Stimulated activated naive B cell treated with anti-CD40 and anti-IgM and Interleukin-4, amounts not matched to agents 10 μg/mL and 1 μg/mL and 100 μg/mL, for 72 hours (primary cell): Measurements from ENCODE around the gene TCF7L1.

Source experiments
- ATAC-seq, 2 donors: fragments of 150-1000 bp; cut with Tn5 transposase; replicated peaks; 2 replicates each; pipeline ENCODE4 v1.10.0; 2021; ENCODE audit warnings: moderate library complexity in 1 of 2
- DNase-seq: peaks from one replicate; pipeline ENCODE4 v3.0.0; 2021
- H3K27ac Mint-ChIP-seq: one replicate; pipeline ENCODE4 v1.8.0; 2022; ENCODE audit warnings: mild to moderate bottlenecking, mixed read lengths
- H3K27me3 Mint-ChIP-seq, 2 donors: one replicate each; pipeline ENCODE4 v1.8.0; 2022; ENCODE audit warnings: mixed read lengths in 2 of 2
- H3K36me3 Mint-ChIP-seq, 2 donors: one replicate each; pipeline ENCODE4 v1.8.0; 2022; ENCODE audit warnings: mixed read lengths in 2 of 2, mild to moderate bottlenecking in 1 of 2
- H3K4me1 Mint-ChIP-seq, 2 donors: one replicate each; pipeline ENCODE4 v1.8.0; 2022; ENCODE audit warnings: mixed read lengths in 2 of 2, mild to moderate bottlenecking in 1 of 2
- H3K4me3 Mint-ChIP-seq, 2 donors: one replicate each; pipeline ENCODE4 v1.8.0; 2022; ENCODE audit warnings: mild to moderate bottlenecking in 2 of 2, mixed read lengths in 2 of 2, moderate library complexity in 1 of 2
- H3K9me3 Mint-ChIP-seq, 2 donors: one replicate each; pipeline ENCODE4 v1.8.0; 2022; ENCODE audit warnings: mixed read lengths in 2 of 2, mild to moderate bottlenecking in 1 of 2

Gene TCF7L1

DNA sequence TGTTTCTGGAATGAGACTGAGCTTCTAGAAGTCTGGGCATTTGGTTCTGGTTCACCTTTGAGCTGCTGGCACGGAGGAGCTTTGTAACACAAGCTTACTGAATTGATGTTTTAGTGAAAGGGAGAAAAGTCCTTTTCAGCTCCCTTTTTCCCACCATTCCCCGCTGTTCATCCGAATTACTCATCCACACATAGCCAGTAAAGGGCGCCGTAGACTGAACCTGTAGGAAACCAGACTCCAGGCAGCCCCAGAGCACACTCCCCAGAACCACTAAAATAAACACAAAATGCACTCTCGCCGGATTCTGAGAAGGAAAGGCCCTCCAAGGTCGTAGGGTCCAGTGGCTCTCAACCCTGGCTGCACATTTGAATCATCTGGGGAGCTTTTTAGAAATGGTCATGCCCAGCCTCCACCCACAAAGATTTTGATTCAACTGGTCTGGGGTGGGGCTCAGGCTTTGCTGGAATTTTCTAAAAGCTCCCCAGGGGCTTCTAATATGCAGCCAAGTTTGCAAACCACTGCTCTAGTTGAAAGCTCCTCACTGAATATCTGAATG is 29.6 kb downstream of the TCF7L1 start:
- H3K4me3 Mint-ChIP-seq, result no peak overlapping the region

DNA sequence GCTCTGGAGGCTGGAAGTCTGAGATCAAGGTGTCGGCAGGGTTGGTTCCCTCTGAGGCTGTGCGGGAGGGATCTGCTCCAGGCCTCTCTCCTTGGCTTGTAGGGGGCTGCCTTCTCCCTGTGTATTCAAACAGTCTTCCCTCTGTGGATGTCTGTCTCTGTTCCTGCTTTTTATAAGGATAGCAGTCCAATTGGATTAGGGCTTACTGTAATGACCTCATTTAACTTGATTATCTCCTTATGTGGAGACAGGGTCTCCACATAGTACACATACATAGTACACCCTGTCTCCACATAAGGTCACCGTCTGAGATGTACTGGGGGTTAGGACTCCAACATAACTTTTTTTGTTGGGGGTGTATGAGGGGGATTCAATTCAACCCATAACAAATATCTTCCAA is 30.5 kb downstream of the TCF7L1 start:
- Mint-ChIP-seq H3K36me3 (no peaks in the 10 kb centered on the region), H3K27me3 (peaks cover 15 to 20% of the 10 kb centered on the region in 2 donors), H3K4me1 (no peaks in the 10 kb centered on the region), H3K9me3 (no peaks in the 10 kb centered on the region), H3K27ac (no peak overlapping the region), H3K4me3 (no peak overlapping the region)
- no peak for ATAC-seq
- DNase-seq, result no peak

More for the DNA sequence above, 29.6 kb downstream of the TCF7L1 start:
- no peak for DNase-seq
- no peak for ATAC-seq
- H3K27ac Mint-ChIP-seq, result no peak overlapping the region
- H3K27me3 Mint-ChIP-seq, result peaks cover 15 to 18% of the 10 kb centered on the region in 2 donors
- no peaks in the 10 kb centered on the region for H3K36me3 Mint-ChIP-seq
- H3K9me3 Mint-ChIP-seq, result no peaks in the 10 kb centered on the region
- no peaks in the 10 kb centered on the region for H3K4me1 Mint-ChIP-seq

DNA sequence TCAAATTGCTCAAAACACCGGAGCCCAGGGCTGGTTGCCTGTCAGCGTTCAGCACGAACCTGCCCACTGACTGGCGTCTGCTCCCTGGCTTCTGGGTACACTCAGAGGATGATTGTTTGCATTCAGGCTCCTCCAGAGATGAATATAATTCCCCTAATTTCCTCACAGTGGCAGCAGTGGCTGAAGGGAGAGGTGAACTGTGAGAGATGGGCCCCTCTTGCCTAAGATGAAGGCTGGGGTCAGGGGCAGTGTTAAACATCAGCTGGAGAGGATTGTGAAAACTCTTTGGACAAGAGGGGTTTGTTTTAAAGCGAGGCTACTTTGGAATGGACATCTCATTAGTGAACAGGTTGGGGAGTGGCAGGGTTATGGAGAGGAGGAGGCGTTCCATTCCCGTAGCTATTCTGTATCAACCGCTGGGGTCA is 31.0 kb downstream of the TCF7L1 start:
- Mint-ChIP-seq H3K36me3 (no peaks in the 10 kb centered on the region), H3K4me1 (no peaks in the 10 kb centered on the region)

DNA sequence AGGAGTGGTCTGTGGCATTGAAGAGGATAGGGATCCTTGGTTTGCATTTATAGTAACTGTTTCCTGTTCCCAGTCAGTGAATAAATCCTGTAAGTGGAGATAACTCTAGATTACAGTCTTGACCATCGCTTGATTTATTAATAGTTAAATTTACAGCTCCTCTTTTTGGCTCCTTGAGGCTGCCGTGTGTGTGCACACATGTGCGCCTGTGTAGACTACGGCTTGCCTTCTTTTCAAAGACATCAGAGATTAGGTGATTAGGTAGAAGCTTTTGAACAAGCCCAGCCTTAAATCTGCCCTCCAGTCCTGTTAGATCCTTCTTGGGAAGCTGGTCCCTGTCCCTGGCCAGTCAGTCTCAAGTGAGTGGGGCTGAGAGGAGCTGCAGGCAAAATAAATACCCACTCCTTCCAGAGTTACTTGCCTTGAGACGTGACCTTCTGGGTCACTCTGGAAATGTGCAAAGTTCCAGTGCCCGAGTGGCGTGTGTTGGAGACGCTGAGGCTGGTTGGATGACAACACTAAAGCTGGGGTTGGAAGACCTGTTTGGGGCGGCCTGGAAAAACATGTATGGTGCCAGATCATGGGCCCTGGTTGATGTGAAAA is 32.0 kb downstream of the TCF7L1 start:
- Mint-ChIP-seq H3K4me3 (no peak overlapping the region), H3K27ac (no peak overlapping the region), H3K4me1 (no peaks in the 10 kb centered on the region), H3K27me3 (peaks cover 19 to 20% of the 10 kb centered on the region in 2 donors), H3K9me3 (no peaks in the 10 kb centered on the region), H3K36me3 (no peaks in the 10 kb centered on the region)
- no peak for ATAC-seq
- no peak for DNase-seq

More for the DNA sequence above, 31.0 kb downstream of the TCF7L1 start:
- Mint-ChIP-seq H3K4me3 (no peak overlapping the region), H3K27ac (no peak overlapping the region), H3K27me3 (peaks cover 18 to 20% of the 10 kb centered on the region in 2 donors), H3K9me3 (no peaks in the 10 kb centered on the region)
- DNase-seq, result no peak
- ATAC-seq, result no peak

DNA sequence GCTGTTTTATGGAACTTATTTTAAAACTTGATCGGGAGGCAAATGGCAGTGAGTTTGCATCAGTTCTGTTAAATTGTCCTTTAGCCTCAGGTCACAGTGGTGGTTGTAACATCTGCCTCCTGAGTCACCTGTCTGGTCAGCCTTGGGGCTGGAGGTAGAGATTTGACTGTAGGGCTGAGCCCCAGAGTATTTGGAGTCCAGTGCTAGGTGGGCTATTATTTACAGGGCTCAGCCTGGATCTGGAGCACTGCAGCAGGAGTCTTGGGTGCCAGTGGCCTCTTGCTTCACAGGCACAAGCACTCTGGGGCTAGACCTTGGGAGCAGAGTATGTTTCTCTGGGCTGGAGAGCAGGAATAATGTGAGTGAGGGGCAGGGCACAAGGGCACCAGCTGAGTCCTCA is 32.8 kb downstream of the TCF7L1 start:
- Mint-ChIP-seq H3K4me1 (no peaks in the 10 kb centered on the region), H3K27ac (no peak overlapping the region), H3K4me3 (no peak overlapping the region), H3K9me3 (peaks cover 6 to 8% of the 10 kb centered on the region in 2 donors), H3K27me3 (peaks cover 19 to 20% of the 10 kb centered on the region in 2 donors), H3K36me3 (no peaks in the 10 kb centered on the region)
- no peak for ATAC-seq
- DNase-seq, result no peak

DNA sequence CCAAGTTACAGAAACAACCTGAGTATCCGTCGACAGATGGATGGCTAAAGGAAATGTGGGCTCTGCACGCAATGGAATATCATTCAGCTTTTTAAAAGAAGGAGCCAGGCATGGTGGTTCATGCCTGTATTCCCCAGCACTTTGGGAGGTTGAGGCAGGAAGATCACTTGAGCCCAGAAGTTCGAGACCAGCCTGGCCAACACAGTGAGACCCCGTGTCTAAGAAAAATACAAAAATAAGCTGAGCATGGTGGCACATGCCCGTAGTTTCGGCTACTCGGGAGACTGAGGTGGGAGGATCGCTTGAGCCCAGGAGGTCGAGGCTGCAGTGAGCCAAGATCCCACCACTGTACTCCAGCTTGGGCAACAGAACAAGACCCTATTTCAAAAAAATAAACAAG is 34.3 kb downstream of the TCF7L1 start:
- Mint-ChIP-seq H3K27me3 (peaks cover 10 to 14% of the 10 kb centered on the region in 2 donors), H3K4me1 (no peaks in the 10 kb centered on the region), H3K36me3 (no peaks in the 10 kb centered on the region), H3K27ac (no peak overlapping the region), H3K4me3 (no peak overlapping the region), H3K9me3 (peaks cover 9 to 11% of the 10 kb centered on the region in 2 donors)
- ATAC-seq (no peak), DNase-seq (no peak)

DNA sequence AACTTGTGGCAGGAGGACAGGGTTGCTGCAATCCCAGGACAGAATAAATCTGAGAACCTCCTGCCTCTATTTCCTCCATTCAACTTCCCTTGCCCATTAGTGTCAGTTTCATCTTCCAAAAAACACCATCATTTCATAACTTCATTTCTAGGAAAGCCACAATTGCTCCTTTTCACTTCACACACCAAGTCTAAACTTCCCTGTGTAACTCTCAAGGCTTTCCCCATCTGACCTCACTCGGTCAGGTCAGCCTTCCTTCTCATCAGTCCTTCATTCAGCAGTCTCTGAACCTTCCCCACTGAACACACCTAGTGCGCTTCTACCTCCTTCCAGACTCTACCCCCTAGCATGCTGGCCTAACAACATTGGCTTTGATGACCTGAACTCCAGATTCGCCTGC is 35.8 kb downstream of the TCF7L1 start:
- ATAC-seq (no peak), DNase-seq (no peak)
- no peaks in the 10 kb centered on the region for H3K36me3 Mint-ChIP-seq
- H3K9me3 Mint-ChIP-seq, result peaks cover 9 to 13% of the 10 kb centered on the region in 2 donors
- H3K4me1 Mint-ChIP-seq, result no peaks in the 10 kb centered on the region
- H3K27me3 Mint-ChIP-seq, result peaks cover 10 to 16% of the 10 kb centered on the region in 2 donors
- no peak overlapping the region for H3K27ac Mint-ChIP-seq
- H3K4me3 Mint-ChIP-seq, result no peak overlapping the region

DNA sequence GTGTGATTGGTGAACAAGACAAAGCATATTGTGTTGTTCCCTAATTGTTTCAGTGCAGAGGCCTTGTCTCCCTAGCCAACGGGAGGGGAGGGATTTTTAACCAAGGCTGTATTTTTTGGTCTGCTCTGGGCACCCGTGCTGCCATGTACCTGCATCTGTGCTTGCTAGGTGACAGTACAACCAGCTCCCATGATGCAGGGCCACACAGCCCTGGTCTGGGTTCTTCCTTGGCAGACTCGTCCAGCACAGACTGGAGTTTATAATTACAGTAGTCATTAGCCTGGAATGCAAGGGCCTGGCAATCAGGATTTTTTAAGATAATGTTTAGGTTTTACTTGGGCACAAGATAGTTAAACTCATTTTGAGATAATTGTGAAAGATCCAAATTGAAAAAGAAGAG is 36.4 kb downstream of the TCF7L1 start:
- H3K4me1 Mint-ChIP-seq, result no peaks in the 10 kb centered on the region
- H3K9me3 Mint-ChIP-seq, result peaks cover 9 to 13% of the 10 kb centered on the region in 2 donors
- H3K36me3 Mint-ChIP-seq, result no peaks in the 10 kb centered on the region
- DNase-seq (no peak), ATAC-seq (no peak)
- H3K4me3 Mint-ChIP-seq, result no peak overlapping the region
- peaks cover 10 to 16% of the 10 kb centered on the region in 2 donors for H3K27me3 Mint-ChIP-seq
- no peak overlapping the region for H3K27ac Mint-ChIP-seq

DNA sequence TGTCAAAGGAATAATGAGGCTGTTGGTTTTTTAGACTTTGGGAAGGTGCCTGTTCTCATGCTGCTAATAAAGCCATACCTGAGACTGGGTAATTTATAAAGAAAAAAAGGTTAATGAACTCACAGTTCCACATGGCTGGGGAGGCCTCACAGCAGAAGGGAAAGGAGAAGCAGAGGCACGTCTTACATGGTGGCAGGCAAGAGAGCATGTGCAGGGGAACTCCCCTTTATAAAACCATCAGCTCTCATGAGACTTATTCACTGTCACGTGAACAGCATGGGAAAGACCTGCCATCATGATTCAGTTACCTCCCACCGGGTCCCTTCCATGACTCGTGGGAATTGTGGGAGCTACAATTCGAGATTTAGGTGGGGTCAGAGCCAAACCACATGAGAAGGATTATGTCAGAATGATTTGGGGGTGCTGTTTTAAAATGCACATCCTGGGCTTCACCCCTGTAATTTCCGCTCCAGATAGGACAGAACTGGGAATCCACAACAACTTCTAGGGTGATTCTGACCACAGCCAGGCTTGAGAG is 37.8 kb downstream of the TCF7L1 start:
- DNase-seq, result no peak
- no peak overlapping the region for H3K4me3 Mint-ChIP-seq
- H3K9me3 Mint-ChIP-seq, result peaks cover 9 to 13% of the 10 kb centered on the region in 2 donors
- ATAC-seq, result no peak
- H3K27me3 Mint-ChIP-seq, result peaks cover 14 to 19% of the 10 kb centered on the region in 2 donors
- H3K4me1 Mint-ChIP-seq, result no peaks in the 10 kb centered on the region
- no peaks in the 10 kb centered on the region for H3K36me3 Mint-ChIP-seq
- no peak overlapping the region for H3K27ac Mint-ChIP-seq

DNA sequence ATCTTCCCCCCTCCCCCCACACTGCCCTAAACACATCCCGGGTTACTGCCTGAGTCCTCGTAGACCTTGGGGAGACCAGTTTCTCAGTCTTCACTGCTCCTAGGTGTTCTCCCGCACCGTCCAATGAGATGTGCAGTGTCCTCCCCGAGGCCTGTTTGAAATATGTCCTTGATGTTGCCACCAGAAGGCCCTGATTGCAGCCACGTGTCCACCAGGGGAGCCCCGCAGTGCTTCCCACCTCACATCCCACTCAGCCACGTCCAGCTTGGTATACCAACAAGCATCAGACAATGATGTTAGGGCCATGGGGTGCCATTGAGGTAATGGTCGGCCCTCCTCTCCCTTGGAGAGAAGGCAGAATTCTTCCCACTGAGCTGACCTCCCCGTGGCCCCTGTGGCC is 38.7 kb downstream of the TCF7L1 start:
- Mint-ChIP-seq H3K27ac (no peak overlapping the region), H3K4me1 (no peaks in the 10 kb centered on the region), H3K4me3 (no peak overlapping the region), H3K27me3 (peaks cover 9 to 21% of the 10 kb centered on the region in 2 donors), H3K36me3 (no peaks in the 10 kb centered on the region), H3K9me3 (peaks cover 9 to 13% of the 10 kb centered on the region in 2 donors)
- no peak for ATAC-seq
- DNase-seq, result no peak

GRCh38 chr2:85173909-85174308 is 40.7 kb downstream of the TCF7L1 start:
- Mint-ChIP-seq H3K9me3 (peaks cover 9 to 13% of the 10 kb centered on the region in 2 donors), H3K27ac (no peak overlapping the region), H3K4me1 (no peaks in the 10 kb centered on the region), H3K36me3 (no peaks in the 10 kb centered on the region), H3K27me3 (peaks cover 8 to 14% of the 10 kb centered on the region in 2 donors), H3K4me3 (no peak overlapping the region)
- DNase-seq, result no peak
- no peak for ATAC-seq

GRCh38 chr2:85174943-85175342 is 41.8 kb downstream of the TCF7L1 start:
- no peaks in the 10 kb centered on the region for H3K36me3 Mint-ChIP-seq
- H3K27me3 Mint-ChIP-seq, result peaks cover 5 to 14% of the 10 kb centered on the region in 2 donors
- no peaks in the 10 kb centered on the region for H3K4me1 Mint-ChIP-seq
- ATAC-seq (no peak), DNase-seq (no peak)
- no peak overlapping the region for H3K27ac Mint-ChIP-seq
- H3K9me3 Mint-ChIP-seq, result peaks cover 9 to 13% of the 10 kb centered on the region in 2 donors
- no peak overlapping the region for H3K4me3 Mint-ChIP-seq

GRCh38 chr2:85175369-85176299 is 42.4 kb downstream of the TCF7L1 start:
- no peak for ATAC-seq
- no peaks in the 10 kb centered on the region for H3K36me3 Mint-ChIP-seq
- H3K27ac Mint-ChIP-seq, result no peak overlapping the region
- no peak overlapping the region for H3K4me3 Mint-ChIP-seq
- H3K9me3 Mint-ChIP-seq, result peaks cover 5 to 11% of the 10 kb centered on the region in 2 donors
- no peak for DNase-seq
- H3K27me3 Mint-ChIP-seq, result peaks cover 5 to 14% of the 10 kb centered on the region in 2 donors
- no peaks in the 10 kb centered on the region for H3K4me1 Mint-ChIP-seq

DNA sequence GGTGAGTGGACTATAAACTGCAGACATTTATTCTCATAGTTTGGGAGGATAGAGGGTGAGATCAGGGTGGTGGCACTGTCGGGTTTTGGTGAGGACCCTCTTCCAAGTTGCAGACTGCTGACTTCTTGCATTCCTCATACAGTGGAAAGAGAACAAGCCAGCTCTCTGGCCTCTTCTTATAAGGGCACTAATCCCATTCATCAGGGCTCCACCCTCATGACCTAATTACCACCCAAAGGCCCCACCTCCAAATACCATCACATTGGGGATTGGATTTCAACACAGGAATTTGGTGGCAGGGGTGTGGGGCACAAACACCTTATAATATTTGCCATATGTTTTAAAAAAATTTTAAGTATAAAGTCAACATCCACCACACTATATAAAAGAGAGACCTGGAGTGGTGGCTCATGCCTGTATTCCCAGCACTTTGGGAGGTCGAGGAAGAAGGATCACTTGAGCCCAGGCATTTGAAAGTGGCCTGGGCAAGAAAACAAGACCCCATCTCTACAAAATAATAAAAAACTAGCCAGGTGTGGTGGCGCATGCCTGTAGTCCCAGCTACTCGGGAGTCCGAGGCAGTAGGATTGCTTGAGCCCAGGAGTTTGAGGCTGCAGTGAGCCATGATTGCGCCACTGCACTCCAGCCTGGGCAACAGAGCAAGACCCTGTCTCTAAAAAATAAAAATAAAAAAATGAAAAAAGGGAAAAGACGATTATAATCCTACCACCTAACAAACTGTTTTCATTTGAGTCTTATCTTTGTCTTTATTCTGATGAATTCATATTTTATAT is 44.0 kb downstream of the TCF7L1 start:
- Mint-ChIP-seq H3K27me3 (peaks cover 12 to 13% of the 10 kb centered on the region in 2 donors), H3K4me3 (no peak overlapping the region), H3K9me3 (peaks cover 0 to 4% of the 10 kb centered on the region in 2 donors), H3K36me3 (no peaks in the 10 kb centered on the region), H3K27ac (no peak overlapping the region), H3K4me1 (no peaks in the 10 kb centered on the region)
- DNase-seq, result no peak
- ATAC-seq, result no peak
